ENCODE data around the gene MITD1. TPM values are rescaled to one million over a fixed set of nuclear protein-coding genes. Genes with fewer than 3 reads are reported as not detected.
A peak's percentile ranks its signal among the peaks of the same experiment; 100 is the strongest.

MITD1 gene
- total and polyA plus RNA-seq, 2 of the 13 experiments (the other 11 are each of a cell fraction or from before 2014, with no cell fraction given) = 17.8 to 43.7 TPM

GRCh38 chr2:99140860-99141109 lies 40.1 kb downstream of the MITD1 start (continued):
- no peak for TF ChIP-seq E2F1 (CRISPR knock-in tag; IDR thresholded peaks at IDR 0.05)
- TF ChIP-seq PAF1 (CRISPR knock-in tag; IDR thresholded peaks at IDR 0.05) = no peak
- no peak; the same call in 1 of the 2 replicates for TF ChIP-seq ZNF678 (CRISPR knock-in tag; IDR thresholded peaks at IDR 0.05)
- TF ChIP-seq ZIK1 (CRISPR knock-in tag; IDR thresholded peaks at IDR 0.05; ENCODE audit: borderline replicate concordance, low read depth) = no peak
- TF ChIP-seq DPF2 (CRISPR knock-in tag; IDR thresholded peaks at IDR 0.05; ENCODE audit: borderline replicate concordance, low read depth) = no peak
- TF ChIP-seq ZNF512B (CRISPR knock-in tag; IDR thresholded peaks at IDR 0.05; ENCODE audit: borderline replicate concordance) = no peak; the same call in 1 of the 2 replicates
- no peak for TF ChIP-seq ZNF780A (CRISPR knock-in tag; IDR thresholded peaks at IDR 0.05)
- no peak for TF ChIP-seq SNRNP70 (IDR thresholded peaks at IDR 0.05; ENCODE audit: low read depth, low read length)
- TF ChIP-seq ARID2 (CRISPR knock-in tag; IDR thresholded peaks at IDR 0.05; ENCODE audit: borderline replicate concordance) = peak; percentile 60; the same call in 1 of the 2 replicates
- peak; percentile 46 for TF ChIP-seq ISL2 (CRISPR knock-in tag; IDR thresholded peaks at IDR 0.05)
- TF ChIP-seq ATF3 (CRISPR knock-in tag; IDR thresholded peaks at IDR 0.05) = no peak; the same call in 1 of the 2 replicates
- peak; percentile 95 for TF ChIP-seq ZNF296 (CRISPR knock-in tag; conservative IDR thresholded peaks at IDR 0.05)
- 0 out of 2 replicates have a peak, but pooled peaks have one; percentile 4 for TF ChIP-seq ZBTB43 (CRISPR knock-in tag; conservative IDR thresholded peaks at IDR 0.05)
- 0 out of 2 replicates have a peak, but pooled peaks have one; percentile 76 for TF ChIP-seq SP140L (CRISPR knock-in tag; IDR thresholded peaks at IDR 0.05; ENCODE audit: borderline replicate concordance)
- peak; percentile 53; the same call in 1 of the 2 replicates for TF ChIP-seq SKIL (CRISPR knock-in tag; IDR thresholded peaks at IDR 0.05; ENCODE audit: borderline replicate concordance)
- TF ChIP-seq HMG20B (CRISPR knock-in tag; conservative IDR thresholded peaks at IDR 0.05) = 0 out of 2 replicates have a peak, but pooled peaks have one; percentile 4
- no peak for TF ChIP-seq ARID3A (IDR thresholded peaks at IDR 0.05; ENCODE audit: low read depth, low read length)
- TF ChIP-seq ZNF326 (CRISPR knock-in tag; IDR thresholded peaks at IDR 0.05; ENCODE audit: borderline replicate concordance) = no peak
- peak; percentile 42; the same call in 1 of the 2 replicates for TF ChIP-seq ESRRA (CRISPR knock-in tag; IDR thresholded peaks at IDR 0.05; ENCODE audit: low read depth)
- no peak for TF ChIP-seq HNRNPLL (IDR thresholded peaks at IDR 0.05; ENCODE audit: low read depth, low read length, poor library complexity, severe bottlenecking)
- TF ChIP-seq YY1 (IDR thresholded peaks at IDR 0.05; ENCODE audit: insufficient read depth, insufficient replicate concordance, low read depth, low read length) = no peak

Data from HepG2 (cell line).